ENCODE measurements around the gene TNIK.

Gene TNIK

GRCh38 chr3:171225165-171225564 is 235.0 kb downstream of the TNIK start:
- DNase-seq (ENCODE audit: low spot score), result peak; percentile 25

GRCh38 chr3:171223396-171223795 is 236.8 kb downstream of the TNIK start:
- no peak for DNase-seq (ENCODE audit: low spot score)

GRCh38 chr3:171222995-171223394 is 237.2 kb downstream of the TNIK start:
- DNase-seq (ENCODE audit: low spot score), result no peak

- no peak for DNase-seq (ENCODE audit: low spot score)
These were observed 238.6 kb downstream of the TNIK start for GRCh38 chr3:171221597-171221996.

GRCh38 chr3:171221104-171221503 is 239.1 kb downstream of the TNIK start:
- DNase-seq (ENCODE audit: low spot score), result no peak

- no peak for DNase-seq (ENCODE audit: low spot score)
These were observed 240.9 kb downstream of the TNIK start for GRCh38 chr3:171219258-171219657.

- DNase-seq (ENCODE audit: low spot score), result no peak
These were observed 242.1 kb downstream of the TNIK start for GRCh38 chr3:171218069-171218468.

- no peak for DNase-seq (ENCODE audit: low spot score)
These were observed 246.3 kb downstream of the TNIK start for GRCh38 chr3:171213907-171214306.

GRCh38 chr3:171213178-171213577 is 247.0 kb downstream of the TNIK start:
- DNase-seq (ENCODE audit: low spot score), result no peak

- no peak for DNase-seq (ENCODE audit: low spot score)
These were observed 247.6 kb downstream of the TNIK start for GRCh38 chr3:171212648-171213047.

GRCh38 chr3:171206283-171206682 is 253.9 kb downstream of the TNIK start:
- no peak for DNase-seq (ENCODE audit: low spot score)

GRCh38 chr3:171204942-171205341 is 255.3 kb downstream of the TNIK start:
- DNase-seq (ENCODE audit: low spot score), result no peak

GRCh38 chr3:171201825-171202224 is 258.4 kb downstream of the TNIK start:
- DNase-seq (ENCODE audit: low spot score), result no peak

GRCh38 chr3:171200750-171201088 is 259.5 kb downstream of the TNIK start:
- no peak for DNase-seq (ENCODE audit: low spot score)

- DNase-seq (ENCODE audit: low spot score), result no peak
These were observed 260.0 kb downstream of the TNIK start for GRCh38 chr3:171200052-171200749.

GRCh38 chr3:171199473-171199829 is 260.8 kb downstream of the TNIK start:
- DNase-seq (ENCODE audit: low spot score), result no peak

- no peak for DNase-seq (ENCODE audit: low spot score)
These were observed 261.3 kb downstream of the TNIK start for GRCh38 chr3:171198781-171199472.

GRCh38 chr3:171195686-171196085 is 264.5 kb downstream of the TNIK start:
- no peak for DNase-seq (ENCODE audit: low spot score)

GRCh38 chr3:171194965-171195364 is 265.2 kb downstream of the TNIK start:
- no peak for DNase-seq (ENCODE audit: low spot score)

- DNase-seq (ENCODE audit: low spot score), result no peak
These were observed 266.5 kb downstream of the TNIK start for GRCh38 chr3:171193693-171194092.

GRCh38 chr3:171192176-171192854 is 267.9 kb downstream of the TNIK start:
- DNase-seq (ENCODE audit: low spot score), result no peak

GRCh38 chr3:171190668-171191067 is 269.5 kb downstream of the TNIK start:
- no peak for DNase-seq (ENCODE audit: low spot score)

GRCh38 chr3:171189394-171190080 is 270.7 kb downstream of the TNIK start:
- DNase-seq (ENCODE audit: low spot score), result no peak
